RWPE2 (cell line): ENCODE measurements around the gene ATP1B1.

Experiments
- ATAC-seq: fragments of 200-7000 bp; cut with Tn5 transposase; 3 replicates; pipeline ENCODE4 v1.9.1; 2021; ENCODE audit warnings: low read depth
- DNase-seq: peaks from one replicate; pipeline ENCODE4 v3.0.0-alpha.2; 2020; ENCODE audit warnings: low spot score
- H3K27ac ChIP-seq: fragments of 450-650 bp; 2 replicates; pipeline ENCODE4 v1.5.1; 2017; ENCODE audit warnings: mild to moderate bottlenecking; ENCODE audit not compliant: poor library complexity, severe bottlenecking
- H3K27me3 ChIP-seq: fragments of 250-450 bp; sonication (Bioruptor Pico); 2 replicates; pipeline ENCODE4 v1.5.1; 2021; ENCODE audit warnings: mild to moderate bottlenecking, moderate library complexity; ENCODE audit not compliant: insufficient read depth, poor library complexity, severe bottlenecking
- H3K36me3 ChIP-seq: fragments of 250-450 bp; sonication (Bioruptor Pico); 2 replicates; pipeline ENCODE4 v1.5.1; 2020; ENCODE audit warnings: low read depth, mild to moderate bottlenecking, moderate library complexity
- H3K4me1 ChIP-seq: fragments of 250-450 bp; sonication (Bioruptor Pico); 2 replicates; pipeline ENCODE4 v1.5.1; 2021; ENCODE audit warnings: mild to moderate bottlenecking, moderate library complexity; ENCODE audit not compliant: insufficient read depth, poor library complexity, severe bottlenecking
- H3K4me3 ChIP-seq: fragments of 250-450 bp; sonication (Bioruptor Pico); 2 replicates; pipeline ENCODE4 v1.5.1; 2021; ENCODE audit warnings: mild to moderate bottlenecking, moderate library complexity; ENCODE audit not compliant: severe bottlenecking
- H3K9me3 ChIP-seq: fragments of 250-450 bp; sonication (Bioruptor Pico); 2 replicates; pipeline ENCODE4 v1.5.1; 2021; ENCODE audit warnings: mild to moderate bottlenecking, moderate library complexity; ENCODE audit not compliant: severe bottlenecking
- TF ChIP-seq, protein P1 (sequence below): fragments of 450-650 bp; IDR thresholded peaks from one replicate; pipeline ENCODE4 v1.5.1; 2017; ENCODE audit warnings: mild to moderate bottlenecking, moderate library complexity; ENCODE audit not compliant: poor library complexity, severe bottlenecking

The ATP1B1 gene

DNA sequence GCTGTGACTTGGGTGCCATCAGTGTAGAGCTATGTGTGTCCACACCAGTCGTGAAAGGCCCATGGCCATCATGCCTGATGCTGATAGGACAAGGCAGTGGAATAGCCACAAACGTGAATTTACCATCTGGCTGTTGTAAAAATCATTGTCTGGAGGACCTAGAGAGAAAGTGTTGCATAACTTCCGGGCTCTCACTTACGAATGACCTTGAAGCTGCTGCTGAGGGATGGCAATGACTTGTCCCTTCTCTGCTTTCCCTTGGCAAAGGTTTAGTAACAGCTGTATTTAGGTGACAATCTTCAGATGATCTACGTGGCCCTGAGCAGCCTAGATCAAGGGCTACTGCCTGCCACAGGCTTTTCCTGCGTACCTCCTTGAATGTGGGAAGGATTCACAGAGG lies 5.8 kb downstream of the ATP1B1 start:
- Histone ChIP-seq H3K4me3 (no peak overlapping the region), H3K9me3 (no peaks in the 10 kb centered on the region), H3K36me3 (peaks cover 71% of the 10 kb centered on the region), H3K27ac (peak overlapping the region; percentile 96), H3K27me3 (no peaks in the 10 kb centered on the region), H3K4me1 (peaks cover 78% of the 10 kb centered on the region)
- no peak for ATAC-seq
- DNase-seq: no peak
- TF ChIP-seq, protein P1, sequence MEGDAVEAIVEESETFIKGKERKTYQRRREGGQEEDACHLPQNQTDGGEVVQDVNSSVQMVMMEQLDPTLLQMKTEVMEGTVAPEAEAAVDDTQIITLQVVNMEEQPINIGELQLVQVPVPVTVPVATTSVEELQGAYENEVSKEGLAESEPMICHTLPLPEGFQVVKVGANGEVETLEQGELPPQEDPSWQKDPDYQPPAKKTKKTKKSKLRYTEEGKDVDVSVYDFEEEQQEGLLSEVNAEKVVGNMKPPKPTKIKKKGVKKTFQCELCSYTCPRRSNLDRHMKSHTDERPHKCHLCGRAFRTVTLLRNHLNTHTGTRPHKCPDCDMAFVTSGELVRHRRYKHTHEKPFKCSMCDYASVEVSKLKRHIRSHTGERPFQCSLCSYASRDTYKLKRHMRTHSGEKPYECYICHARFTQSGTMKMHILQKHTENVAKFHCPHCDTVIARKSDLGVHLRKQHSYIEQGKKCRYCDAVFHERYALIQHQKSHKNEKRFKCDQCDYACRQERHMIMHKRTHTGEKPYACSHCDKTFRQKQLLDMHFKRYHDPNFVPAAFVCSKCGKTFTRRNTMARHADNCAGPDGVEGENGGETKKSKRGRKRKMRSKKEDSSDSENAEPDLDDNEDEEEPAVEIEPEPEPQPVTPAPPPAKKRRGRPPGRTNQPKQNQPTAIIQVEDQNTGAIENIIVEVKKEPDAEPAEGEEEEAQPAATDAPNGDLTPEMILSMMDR: no peak

DNA sequence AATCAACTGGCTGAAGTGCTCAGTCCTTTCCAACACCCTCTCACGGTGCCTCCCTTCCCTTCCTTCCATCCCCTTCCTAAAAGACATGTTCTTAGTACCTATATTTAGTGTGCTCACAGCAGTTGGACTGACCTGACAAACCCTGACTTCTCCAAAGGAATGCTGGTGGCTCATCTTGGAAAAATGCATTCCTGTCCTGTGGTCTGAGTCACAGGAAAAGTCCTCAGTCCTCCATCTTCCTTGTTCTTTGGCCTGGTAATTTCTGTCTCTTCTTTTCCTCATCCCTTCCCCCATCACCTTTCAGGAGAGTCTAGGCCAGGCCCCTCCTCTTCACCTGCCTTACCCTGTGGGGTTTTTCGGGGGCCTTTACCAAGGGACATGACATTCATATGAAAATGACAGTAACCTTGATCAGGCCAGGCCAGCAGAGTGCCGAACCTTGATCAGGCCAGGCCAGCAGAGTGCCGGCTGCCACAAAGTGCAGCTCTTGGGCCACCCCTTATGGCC lies 7.2 kb downstream of the ATP1B1 start:
- H3K9me3 ChIP-seq: no peaks in the 10 kb centered on the region
- peaks cover 78% of the 10 kb centered on the region for H3K36me3 ChIP-seq
- peaks cover 91% of the 10 kb centered on the region for H3K4me1 ChIP-seq
- H3K27me3 ChIP-seq: no peaks in the 10 kb centered on the region
- DNase-seq (peak; percentile 71), ATAC-seq (peak; percentile 89)
- H3K27ac ChIP-seq: peak overlapping the region; percentile 96
- no peak overlapping the region for H3K4me3 ChIP-seq
- TF ChIP-seq, protein P1: no peak

DNA sequence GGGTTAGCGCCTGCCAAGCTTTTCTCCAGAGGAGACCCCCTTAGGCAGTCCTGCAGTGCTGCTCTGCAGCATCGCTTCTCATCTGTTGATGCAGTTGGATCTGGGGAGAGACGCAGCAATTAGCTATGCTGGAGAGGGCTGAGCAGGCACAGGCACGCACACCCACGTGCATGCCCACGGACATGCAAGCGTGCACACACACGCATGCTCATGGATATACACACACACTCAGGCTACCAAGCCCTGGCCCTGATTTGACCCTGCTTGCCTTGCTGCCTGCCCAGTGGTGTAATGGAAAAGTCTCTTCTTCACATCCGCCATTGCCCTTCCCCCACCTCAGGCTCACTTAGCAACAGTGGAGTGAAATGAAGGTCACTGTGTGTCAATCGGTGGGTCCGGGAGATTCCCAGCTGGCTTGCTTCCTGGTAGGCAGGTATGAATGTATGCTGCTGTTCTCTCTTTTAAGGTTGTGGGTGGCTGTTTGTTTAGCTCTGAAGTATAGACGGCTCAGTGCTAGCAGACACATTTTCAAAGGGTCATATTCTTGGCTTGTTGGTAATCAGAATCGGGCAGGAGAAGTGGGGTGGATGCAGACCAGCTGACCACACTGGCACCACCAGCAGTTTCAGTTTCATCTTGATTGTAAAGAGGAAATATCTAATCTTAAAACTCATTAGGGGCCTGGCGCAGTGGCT lies 9.5 kb downstream of the ATP1B1 start:
- Histone ChIP-seq H3K27ac (peak overlapping the region; percentile 96), H3K36me3 (peaks cover 88% of the 10 kb centered on the region), H3K4me3 (no peak overlapping the region), H3K9me3 (no peaks in the 10 kb centered on the region), H3K4me1 (peaks cover 81% of the 10 kb centered on the region), H3K27me3 (no peaks in the 10 kb centered on the region)
- TF ChIP-seq, protein P1: no peak
- peak; percentile 68 for DNase-seq
- ATAC-seq: peak; percentile 27

DNA sequence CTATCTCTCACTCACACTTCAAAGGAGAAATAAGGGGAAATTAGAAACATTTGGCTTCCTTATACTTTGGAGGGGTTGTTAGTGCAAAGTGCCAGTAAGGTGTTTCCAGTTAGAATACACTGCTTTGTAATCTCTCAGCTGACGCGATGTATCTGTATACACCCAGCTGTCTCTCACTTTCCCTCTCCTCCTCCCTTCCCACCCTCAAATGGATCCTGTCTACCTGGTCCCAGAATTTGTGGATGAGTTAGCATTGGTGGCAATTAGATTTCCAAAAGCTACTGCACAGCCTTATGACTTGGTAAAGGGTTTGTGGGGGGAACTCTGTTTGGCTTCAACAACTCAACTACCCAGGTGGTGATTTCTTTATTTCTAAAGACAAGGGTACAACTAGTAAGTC lies 10.5 kb downstream of the ATP1B1 start:
- peaks cover 85% of the 10 kb centered on the region for H3K36me3 ChIP-seq
- H3K4me1 ChIP-seq: peaks cover 71% of the 10 kb centered on the region
- peak overlapping the region; percentile 96 for H3K27ac ChIP-seq
- no peak overlapping the region for H3K4me3 ChIP-seq
- TF ChIP-seq, protein P1: no peak
- DNase-seq (no peak), ATAC-seq (no peak)
- no peaks in the 10 kb centered on the region for H3K9me3 ChIP-seq
- no peaks in the 10 kb centered on the region for H3K27me3 ChIP-seq

DNA sequence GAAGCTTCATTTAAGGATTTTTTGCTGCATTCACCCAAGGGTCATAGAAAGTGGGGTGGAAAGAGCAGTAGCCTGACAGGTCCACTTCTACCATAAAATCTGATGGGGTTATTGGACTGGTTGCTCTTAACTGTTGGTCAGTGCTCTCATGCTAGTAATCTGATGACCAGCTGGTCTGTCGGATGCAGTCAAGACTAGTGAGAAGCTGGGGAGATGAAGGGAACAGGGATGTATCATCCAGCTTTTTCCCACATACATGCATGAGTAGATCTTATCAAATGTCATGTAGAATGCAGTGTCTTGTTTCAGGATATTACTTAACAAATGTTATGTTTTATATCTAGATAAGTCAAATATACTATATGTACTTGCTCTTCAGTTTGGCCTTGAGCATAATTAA lies 11.1 kb downstream of the ATP1B1 start:
- Histone ChIP-seq H3K36me3 (peaks cover 83% of the 10 kb centered on the region), H3K9me3 (no peaks in the 10 kb centered on the region), H3K4me3 (no peak overlapping the region), H3K27me3 (no peaks in the 10 kb centered on the region), H3K27ac (peak overlapping the region; percentile 96), H3K4me1 (peaks cover 67% of the 10 kb centered on the region)
- DNase-seq (no peak), ATAC-seq (no peak)
- TF ChIP-seq, protein P1: no peak
